Activated gamma-delta T cell (primary cell): ENCODE data around the gene GDPGP1.
"Not testable (repeated sequence)": the region's sequence is repeated elsewhere in the genome, so short reads cannot be mapped to it uniquely, and the experiment has no call there.

Experiments
- DNase-seq: peaks from one replicate; lab custom pipeline; 2025; lab: John Stamatoyannopoulos, UW

Gene GDPGP1

DNA sequence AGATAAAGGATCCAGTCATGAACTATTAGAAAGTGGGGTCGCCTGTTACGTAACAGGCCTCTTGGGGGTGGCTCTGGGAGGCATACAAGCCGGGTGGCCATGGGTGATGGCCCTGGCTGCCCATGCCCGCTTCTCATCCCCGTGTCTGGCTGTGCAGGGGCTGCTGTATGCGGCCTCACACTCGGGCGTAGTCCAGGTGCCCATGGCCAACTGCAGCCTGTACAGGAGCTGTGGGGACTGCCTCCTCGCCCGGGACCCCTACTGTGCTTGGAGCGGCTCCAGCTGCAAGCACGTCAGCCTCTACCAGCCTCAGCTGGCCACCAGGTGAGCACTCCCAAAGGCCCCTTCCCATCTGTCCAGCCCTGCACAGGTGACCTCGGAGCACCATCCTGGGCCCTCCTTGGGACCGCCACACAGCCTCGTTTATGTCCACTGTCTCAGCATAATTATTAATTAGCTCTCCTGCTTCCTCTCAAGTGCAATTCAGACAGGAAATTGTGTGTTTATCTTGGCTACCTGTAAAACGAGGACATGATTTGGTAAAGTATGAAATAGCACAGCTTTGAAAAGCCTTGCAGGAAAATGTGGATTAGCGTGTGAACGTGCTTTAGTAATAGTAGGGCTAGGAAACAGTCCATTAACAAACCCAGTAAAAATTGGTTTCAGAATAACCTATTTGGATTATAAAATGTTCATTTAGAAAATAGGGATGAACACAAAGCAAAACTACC, 8.3 kb upstream of the GDPGP1 start:
- no peak for DNase-seq

DNA sequence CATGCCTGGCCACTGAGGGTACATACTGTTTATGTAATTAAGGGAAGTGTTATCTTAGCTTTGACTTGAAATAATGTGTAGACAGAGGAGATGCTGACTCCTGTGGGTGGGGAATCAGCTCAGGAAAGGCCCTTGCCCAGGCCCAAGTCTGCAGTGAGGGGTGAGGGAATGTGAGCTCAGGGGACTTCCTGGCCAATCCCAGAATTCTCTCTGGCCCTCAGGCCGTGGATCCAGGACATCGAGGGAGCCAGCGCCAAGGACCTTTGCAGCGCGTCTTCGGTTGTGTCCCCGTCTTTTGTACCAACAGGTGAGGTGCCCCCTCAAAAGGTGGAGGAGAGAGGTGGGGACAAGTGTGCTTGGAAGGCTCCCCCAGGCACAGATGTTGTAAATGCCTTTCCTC, 6.7 kb upstream of the GDPGP1 start:
- no peak for DNase-seq

DNA sequence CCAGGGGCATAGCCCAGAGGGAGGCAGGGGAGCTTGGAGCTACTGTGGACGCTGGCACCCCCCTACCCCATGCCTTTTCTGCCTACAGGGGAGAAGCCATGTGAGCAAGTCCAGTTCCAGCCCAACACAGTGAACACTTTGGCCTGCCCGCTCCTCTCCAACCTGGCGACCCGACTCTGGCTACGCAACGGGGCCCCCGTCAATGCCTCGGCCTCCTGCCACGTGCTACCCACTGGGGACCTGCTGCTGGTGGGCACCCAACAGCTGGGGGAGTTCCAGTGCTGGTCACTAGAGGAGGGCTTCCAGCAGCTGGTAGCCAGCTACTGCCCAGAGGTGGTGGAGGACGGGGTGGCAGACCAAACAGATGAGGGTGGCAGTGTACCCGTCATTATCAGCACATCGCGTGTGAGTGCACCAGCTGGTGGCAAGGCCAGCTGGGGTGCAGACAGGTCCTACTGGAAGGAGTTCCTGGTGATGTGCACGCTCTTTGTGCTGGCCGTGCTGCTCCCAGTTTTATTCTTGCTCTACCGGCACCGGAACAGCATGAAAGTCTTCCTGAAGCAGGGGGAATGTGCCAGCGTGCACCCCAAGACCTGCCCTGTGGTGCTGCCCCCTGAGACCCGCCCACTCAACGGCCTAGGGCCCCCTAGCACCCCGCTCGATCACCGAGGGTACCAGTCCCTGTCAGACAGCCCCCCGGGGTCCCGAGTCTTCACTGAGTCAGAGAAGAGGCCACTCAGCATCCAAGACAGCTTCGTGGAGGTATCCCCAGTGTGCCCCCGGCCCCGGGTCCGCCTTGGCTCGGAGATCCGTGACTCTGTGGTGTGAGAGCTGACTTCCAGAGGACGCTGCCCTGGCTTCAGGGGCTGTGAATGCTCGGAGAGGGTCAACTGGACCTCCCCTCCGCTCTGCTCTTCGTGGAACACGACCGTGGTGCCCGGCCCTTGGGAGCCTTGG, 5.9 kb upstream of the GDPGP1 start:
- DNase-seq: no peak

- DNase-seq: no peak
These were observed 5.0 kb upstream of the GDPGP1 start for GRCh38 chr15:90228960-90229359.

GRCh38 chr15:90230071-90230494, 3.9 kb upstream of the GDPGP1 start:
- no peak for DNase-seq

DNA sequence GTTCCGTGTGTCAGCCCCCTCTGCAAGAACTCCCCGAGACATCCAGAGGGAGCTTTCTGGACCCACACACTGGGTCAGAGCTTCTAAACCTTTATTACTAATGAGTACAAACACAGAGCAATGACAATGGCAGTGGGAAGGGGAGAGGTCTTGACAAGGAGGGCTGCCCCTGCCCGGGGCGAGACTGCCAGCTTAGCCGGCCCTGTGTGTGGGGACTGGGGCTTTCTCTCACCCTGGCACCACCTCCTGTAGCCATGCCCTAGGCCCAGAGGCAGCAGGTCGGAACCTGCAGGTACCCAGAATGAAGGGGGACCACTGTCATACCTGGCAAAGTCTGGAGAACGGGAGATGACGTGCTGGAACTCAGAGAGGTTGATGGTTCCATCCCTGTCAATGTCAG, 3.4 kb upstream of the GDPGP1 start:
- no peak for DNase-seq

- peak; percentile 65 for DNase-seq
These were observed 2.7 kb upstream of the GDPGP1 start for GRCh38 chr15:90231028-90232017.

DNA sequence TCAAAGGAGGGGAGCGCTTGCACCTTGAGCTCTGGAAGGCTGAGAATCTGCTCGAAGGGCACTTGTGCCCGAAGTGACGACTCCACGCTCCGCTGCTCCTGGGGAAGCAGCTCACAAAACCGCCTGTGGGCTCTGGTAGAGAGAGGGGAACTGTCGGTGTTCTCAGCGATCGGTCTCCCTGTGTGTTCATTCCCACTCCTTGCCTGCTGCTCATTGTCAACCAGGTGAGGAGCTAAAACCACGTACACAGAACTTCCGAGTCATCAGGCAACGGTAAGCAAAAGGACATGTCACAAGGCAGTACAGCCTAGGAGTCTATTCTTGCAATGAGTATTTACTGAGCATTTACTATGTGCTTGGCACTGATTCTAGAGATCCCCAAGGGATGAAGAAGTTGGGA, 1.8 kb upstream of the GDPGP1 start:
- no peak for DNase-seq

GRCh38 chr15:90232941-90233386, 1.0 kb upstream of the GDPGP1 start:
- no peak for DNase-seq

DNA sequence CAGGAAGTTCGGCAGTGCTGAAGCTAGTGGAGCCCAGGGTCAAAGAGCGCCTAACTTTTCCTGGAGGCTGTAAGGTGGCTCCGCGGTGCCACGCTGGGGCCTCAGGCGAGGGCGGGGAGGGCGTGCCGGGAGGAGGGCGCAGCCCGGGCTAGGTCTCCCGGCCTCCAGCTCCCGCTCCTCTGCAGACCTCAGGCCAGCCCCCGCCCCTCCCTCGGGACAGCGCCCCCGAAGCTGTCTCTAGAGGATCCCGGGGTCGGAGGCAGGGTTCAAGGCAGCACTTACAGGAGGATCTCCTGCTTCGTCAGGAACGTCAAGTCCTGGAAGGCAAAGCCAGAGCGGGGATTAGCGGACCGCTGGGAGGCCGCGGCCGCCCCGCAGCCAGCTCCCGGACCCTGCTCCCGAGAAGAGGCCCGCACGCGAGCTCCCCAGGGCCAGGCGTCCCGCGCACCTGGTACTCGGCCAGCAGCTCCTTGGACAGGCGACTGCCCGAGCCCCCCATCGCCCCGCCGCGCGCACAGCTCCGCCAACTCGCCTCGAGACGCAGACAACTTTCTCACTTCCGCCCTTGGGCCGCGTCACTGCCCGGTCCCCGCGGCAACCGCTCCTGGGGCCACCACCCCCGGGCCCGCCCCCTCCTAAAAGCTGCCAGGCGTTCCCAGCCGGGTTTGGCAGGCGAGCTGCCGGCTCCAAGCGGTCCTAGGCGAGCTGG, 468 bp upstream of the GDPGP1 start, which contains the start of gene CIB1:
Gene CIB1, minus strand, starts transcription at position 555 of the 709 bp plus-strand sequence. Its CDS starts 56 bp downstream, at position 499.
- DNase-seq: peak; percentile 98

- DNase-seq: no peak
These were observed 5.4 kb downstream of the GDPGP1 start for GRCh38 chr15:90239371-90239770.

GRCh38 chr15:90240856-90241255, 6.8 kb downstream of the GDPGP1 start:
- DNase-seq: no peak

DNA sequence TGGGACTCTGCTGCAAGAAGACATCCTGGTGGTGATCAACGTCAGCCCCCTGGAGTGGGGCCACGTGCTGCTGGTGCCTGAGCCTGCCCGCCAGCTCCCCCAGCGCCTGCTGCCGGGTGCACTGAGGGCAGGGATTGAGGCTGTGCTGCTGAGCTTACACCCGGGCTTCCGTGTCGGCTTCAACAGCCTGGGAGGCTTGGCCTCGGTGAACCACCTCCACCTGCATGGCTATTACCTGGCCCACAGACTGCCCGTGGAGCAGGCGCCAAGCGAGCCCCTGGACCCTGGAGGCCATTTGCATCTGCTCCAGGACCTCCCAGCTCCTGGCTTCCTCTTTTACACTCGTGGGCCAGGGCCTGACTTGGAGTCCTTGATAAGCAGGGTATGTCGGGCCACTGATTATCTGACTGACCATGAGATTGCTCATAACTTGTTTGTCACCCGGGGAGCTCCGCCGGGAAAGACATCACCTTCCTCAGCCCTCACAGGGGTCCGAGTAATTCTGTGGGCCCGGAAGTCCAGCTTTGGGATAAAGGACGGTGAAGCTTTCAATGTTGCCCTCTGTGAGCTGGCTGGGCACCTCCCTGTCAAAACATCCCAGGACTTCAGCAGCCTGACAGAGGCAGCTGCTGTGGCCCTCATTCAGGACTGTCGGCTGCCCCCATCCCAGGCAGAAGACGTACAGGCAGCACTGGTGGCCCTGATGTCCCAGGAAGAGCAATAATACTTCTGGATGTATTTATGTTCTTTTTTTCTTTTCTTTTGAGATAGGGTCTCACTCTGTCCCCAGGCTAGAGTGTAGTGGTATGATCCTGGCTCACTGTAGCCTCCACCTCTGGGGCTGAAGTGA, 7.6 kb downstream of the GDPGP1 start:
- no peak for DNase-seq

DNA sequence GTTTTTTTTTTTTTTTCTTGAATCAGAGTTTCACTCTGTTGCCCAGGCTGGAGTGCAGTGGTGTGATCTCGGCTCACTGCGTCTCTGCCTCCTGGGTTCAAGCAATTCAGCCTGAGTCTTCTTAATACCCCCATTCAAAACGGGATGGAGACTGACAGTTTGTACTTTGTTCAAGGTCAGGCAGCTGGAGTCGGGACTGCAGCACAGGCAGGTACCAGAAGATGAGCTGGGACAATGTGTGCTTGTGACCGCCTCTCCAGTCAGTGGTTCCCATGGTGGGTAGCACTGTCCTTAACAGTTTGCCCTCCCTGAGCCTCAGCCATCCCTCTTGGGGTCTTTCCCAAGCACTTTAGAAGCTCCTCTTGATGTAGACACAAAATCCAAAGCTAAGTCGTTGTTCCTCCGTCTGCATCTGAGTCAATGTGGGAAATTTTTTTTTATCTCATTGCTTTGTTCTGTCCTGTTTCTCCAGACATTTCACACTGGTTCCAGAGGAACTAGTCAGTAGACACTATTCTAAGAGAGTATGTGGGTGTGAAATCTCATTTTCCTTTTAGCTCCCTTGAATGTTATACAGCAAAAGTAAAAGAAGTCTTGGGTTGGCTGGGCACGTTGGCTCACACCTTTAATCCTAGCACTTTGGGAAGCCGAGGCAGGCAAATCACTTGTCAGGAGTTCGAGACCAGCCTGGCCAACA, 10.1 kb downstream of the GDPGP1 start:
- no peak for DNase-seq

DNA sequence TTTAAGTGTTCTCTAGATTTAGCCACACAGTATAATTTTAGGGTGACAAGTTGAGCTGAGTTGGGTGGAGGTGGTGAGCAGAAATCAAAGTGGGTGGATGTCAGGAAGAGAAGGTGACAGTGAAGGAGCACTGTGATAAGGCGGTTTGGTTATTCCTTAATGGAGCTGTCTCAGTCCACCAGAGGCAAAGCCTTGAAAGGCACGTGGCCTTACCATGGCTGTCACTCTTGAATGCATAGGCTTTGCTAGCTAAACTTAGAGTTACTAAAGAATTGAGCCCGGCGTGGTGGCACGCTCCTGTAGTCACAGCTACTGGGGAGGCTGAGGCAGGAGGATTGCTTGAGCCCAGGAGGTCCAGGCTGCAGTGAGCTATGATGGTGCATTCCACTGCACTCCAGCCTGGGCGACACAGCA, 14.8 kb downstream of the GDPGP1 start:
- DNase-seq: no peak

- peak; percentile 19 for DNase-seq
These were observed 15.3 kb downstream of the GDPGP1 start, which contains the start of gene TTLL13 for GRCh38 chr15:90249203-90249863. Gene TTLL13, plus strand, starts transcription at chr15:90249556. Its CDS starts 1,075 bp downstream, at chr15:90250631.

GRCh38 chr15:90257776-90258175, 23.8 kb downstream of the GDPGP1 start:
- no peak for DNase-seq

GRCh38 chr15:90259524-90259923, 25.5 kb downstream of the GDPGP1 start:
- DNase-seq: no peak

DNA sequence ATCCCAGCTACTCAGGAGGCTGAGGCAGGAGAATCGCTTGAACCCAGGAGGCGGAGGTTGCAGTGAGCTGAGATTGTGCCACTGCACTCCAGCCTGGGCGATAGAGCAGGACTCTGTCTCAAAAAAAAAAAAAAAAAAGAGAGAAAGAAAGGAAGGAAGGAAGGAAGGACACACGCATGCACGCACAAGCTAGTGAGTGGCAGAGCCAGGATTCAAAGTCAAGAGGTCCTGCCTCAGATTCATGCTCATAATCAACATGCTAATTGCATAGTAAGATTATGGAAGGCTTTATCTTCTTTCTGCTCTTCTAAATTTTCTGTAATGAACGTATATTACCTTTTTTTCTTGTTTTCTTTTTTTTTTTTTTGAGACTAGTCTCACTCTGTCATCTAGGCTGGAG, 26.7 kb downstream of the GDPGP1 start:
- DNase-seq: not testable (repeated sequence)
